ENCODE data around the gene HERC6. TPM values are rescaled to one million over a fixed set of nuclear protein-coding genes. Genes with fewer than 3 reads are reported as not detected.

HERC6 gene
- total RNA-seq, 1 donor, result 4.9 TPM

- no peak for TF ChIP-seq CTCF (IDR thresholded peaks at IDR 0.05; ENCODE audit: insufficient read depth, low read length)
- no peak overlapping the region for H3K4me3 ChIP-seq (ENCODE audit: low read depth, low read length)
- DNase-seq (ENCODE audit: low read depth), result peak; percentile 11
Measured at GRCh38 chr4:88481537-88481936, 102.9 kb downstream of the HERC6 start.

GRCh38 chr4:88489100-88489761, 110.6 kb downstream of the HERC6 start:
- TF ChIP-seq CTCF (IDR thresholded peaks at IDR 0.05; ENCODE audit: insufficient read depth, low read length), result no peak
- no peak overlapping the region for H3K4me3 ChIP-seq (ENCODE audit: low read depth, low read length)

More at GRCh38 chr4:88489100-88489761, 110.6 kb downstream of the HERC6 start:
- no peak for DNase-seq (ENCODE audit: low read depth)

Small RNAs within 50 kb of the gene (small RNA-seq; reads per million reads assigned to genes)
- not detected for gene RF00019

Other genes with a start within 250 kb of the HERC6 start
- 0.90 and 7.0 TPM in 2 replicates for gene ABCG2, start 220.2 kb upstream of the HERC6 start, total RNA-seq (ENCODE audit: low replicate concordance)
- 11.1 and 144 TPM in 2 replicates for gene PPM1K, start 94.3 kb upstream of the HERC6 start, total RNA-seq (ENCODE audit: low replicate concordance)
- 1.5 and 16.1 TPM in 2 replicates for gene HERC5, start 78.3 kb downstream of the HERC6 start, total RNA-seq (ENCODE audit: low replicate concordance)
- gene PYURF, start 144.9 kb downstream of the HERC6 start, total RNA-seq (ENCODE audit: low replicate concordance), result 69.7 and 81.9 TPM in 2 replicates
- gene HERC3, start 213.6 kb downstream of the HERC6 start, total RNA-seq (ENCODE audit: low replicate concordance), result 18.3 and 47.2 TPM in 2 replicates